NCI-H446 treated with DMSO at 0.1 percent for 48 hours (cell line): ENCODE results near the gene CRYZL1.
A peak's percentile ranks its signal among the peaks of the same experiment; 100 is the strongest.
"Not testable (repeated sequence)": the region's sequence is repeated elsewhere in the genome, so short reads cannot be mapped to it uniquely, and the experiment has no call there.

Experiments
- DNase-seq: peaks from one replicate; lab custom pipeline; 2025; lab: John Stamatoyannopoulos, UW

Gene CRYZL1

DNA sequence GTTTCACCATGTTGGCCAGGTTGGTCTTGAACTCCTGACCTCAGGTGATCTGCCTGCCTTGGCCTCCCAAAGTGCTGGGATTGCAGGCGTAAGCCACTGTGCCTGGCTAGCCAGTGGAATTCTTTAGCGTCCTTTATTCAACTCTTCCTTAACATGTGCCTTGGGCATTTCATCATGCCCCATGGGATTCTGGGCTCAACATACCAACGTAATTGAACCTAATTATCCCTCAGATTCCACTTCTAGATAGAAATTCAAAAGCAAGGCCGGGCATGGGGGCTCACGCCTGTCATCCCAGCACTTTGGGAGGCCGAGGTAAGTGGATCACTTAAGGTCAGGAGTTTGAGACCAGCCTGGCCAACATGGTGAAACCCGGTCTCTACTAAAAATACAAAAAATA is 15.4 kb downstream of the CRYZL1 start:
- DNase-seq, result not testable (repeated sequence)

DNA sequence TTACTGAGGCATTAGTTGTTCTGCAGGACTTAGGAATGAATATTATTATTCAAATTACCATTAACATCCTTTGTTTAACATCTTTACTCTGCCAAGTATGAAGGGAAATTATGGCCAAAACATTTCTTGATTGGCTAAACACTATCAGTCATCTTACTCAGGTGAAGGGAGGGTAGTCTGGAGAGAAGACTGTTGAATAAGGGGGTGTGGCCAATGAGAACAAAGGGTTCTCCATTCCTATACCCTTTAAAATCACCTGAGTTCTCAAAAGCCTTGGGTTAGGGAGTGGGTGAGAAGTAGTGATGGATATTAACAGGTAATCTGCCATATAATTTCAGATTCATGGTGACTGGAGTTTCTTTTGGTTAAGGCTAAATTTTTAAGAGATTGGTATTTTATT is 19.3 kb downstream of the CRYZL1 start:
- no peak for DNase-seq

DNA sequence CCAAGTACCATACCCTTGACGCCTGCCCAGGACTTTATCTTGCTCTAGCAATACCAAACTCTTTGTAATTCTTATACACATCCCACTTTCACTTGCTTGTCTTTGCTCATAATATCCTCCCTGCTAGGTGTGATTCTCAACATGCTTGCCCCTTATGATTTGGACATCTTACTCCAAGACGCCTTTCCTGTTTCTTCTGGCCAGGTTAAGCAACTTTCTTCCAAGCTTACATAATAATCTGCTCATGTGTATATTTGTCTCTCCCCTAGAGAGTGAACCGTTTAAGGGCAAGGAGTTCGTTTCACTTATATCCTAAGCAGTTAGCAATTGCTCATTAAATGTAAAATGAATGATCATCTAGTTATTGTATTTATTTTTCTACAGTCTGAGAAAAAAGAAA is 21.8 kb downstream of the CRYZL1 start:
- no peak for DNase-seq

DNA sequence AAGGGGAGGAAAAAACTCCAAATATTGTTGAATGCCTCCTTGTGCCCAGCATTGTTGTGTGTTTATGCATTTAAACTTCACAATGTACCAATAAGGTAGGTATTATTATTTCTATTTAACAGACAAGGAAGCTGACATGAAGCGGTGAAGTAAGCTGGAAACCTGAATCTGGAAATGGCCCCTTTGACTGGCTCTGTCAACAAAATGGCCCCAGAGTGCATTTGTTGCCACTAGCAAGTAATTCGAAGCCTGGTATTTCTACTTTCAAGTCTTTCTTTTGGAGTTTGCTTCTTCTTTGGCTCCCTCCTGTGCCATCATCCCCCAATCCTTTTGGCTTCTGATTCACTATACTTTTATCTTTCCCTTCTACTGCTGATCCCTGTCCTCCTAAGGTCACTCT is 23.1 kb downstream of the CRYZL1 start:
- DNase-seq, result no peak

DNA sequence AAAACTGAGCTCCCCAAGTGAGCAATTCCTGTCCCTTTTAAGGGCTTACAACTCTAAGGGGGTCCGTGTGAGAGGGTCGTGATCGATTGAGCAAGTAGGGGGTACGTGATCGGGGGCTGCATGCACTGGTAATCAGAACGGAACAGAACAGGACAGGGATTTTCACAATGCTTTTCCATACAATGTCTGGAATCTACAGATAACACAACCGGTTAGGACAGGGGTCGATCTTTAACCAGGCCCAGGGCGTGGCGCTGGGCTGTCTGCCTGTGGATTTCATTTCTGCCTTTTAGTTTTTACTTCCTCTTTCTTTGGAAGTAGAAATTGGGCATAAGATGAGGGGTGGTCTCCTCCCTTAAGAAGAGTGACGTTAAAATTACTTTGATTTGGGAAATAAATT is 24.0 kb downstream of the CRYZL1 start:
- DNase-seq, result not testable (repeated sequence)

DNA sequence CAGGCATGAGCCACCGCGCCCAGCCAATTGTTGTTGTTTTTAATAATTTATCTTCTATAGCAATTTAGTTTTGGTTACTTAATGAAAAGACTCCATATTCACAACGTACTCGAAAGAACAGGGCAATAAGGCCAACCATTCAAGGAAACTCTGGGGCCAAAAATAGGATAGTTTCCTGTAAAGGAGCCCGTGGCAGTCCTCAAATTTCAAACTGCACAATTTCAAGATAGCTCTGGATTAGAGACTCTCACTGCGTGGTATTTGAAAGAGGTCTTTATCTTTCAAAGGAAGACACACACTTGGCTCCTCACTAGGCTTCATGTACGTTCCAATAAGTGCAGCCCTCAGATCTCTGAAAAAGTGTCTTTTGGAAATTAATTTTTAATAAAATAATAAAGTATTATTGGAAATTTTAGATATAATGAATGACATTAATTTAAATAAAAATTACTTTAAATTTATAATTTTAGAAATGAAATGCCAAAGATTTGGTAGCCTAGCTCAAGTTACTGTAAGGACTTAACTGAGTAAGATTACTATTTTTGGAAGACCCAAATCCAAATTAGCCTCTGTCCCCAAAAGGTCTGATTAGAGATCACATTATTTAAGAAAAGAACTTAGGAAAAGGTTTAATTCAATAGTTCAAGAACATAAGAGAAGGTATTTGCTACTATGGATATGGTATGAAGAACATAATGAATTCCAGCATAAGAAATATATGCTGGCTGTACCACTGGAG is 30.4 kb downstream of the CRYZL1 start:
- no peak for DNase-seq

DNA sequence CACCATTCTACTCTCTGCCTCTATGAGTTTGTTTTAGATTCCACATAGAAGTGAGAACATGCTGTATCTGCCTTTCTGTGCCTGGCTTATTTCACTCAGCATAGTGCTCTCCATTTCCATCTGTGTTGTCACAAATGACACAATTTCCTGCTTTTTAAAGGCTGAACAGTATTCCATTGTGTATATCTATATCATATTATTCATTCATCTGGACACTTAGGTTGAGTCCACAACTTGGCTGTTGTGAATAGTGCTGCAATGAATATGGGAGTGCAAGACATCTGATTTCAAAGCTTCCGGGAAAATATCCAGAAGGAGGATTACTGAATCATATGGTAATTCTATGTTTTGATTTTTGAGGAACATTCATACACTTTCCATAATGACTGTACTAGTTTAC is 33.0 kb downstream of the CRYZL1 start:
- DNase-seq, result no peak

DNA sequence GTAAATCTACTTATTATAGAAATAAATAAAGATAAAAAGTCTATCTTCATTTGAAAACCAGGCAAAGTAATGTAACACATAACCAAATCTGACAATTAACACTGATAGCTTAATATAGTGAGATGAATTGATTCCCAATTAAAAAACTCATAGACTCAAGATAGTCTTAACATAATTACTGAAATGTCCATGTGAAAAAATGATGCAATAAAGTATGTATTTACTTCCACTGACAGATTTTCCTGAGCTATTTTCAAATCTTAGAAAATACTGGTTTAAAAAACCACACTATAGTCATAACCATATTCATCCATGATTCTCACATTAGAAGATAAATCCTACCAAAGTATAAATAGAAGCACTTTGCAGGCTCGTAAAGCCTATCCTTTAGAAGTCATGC is 43.5 kb downstream of the CRYZL1 start:
- DNase-seq, result no peak

DNA sequence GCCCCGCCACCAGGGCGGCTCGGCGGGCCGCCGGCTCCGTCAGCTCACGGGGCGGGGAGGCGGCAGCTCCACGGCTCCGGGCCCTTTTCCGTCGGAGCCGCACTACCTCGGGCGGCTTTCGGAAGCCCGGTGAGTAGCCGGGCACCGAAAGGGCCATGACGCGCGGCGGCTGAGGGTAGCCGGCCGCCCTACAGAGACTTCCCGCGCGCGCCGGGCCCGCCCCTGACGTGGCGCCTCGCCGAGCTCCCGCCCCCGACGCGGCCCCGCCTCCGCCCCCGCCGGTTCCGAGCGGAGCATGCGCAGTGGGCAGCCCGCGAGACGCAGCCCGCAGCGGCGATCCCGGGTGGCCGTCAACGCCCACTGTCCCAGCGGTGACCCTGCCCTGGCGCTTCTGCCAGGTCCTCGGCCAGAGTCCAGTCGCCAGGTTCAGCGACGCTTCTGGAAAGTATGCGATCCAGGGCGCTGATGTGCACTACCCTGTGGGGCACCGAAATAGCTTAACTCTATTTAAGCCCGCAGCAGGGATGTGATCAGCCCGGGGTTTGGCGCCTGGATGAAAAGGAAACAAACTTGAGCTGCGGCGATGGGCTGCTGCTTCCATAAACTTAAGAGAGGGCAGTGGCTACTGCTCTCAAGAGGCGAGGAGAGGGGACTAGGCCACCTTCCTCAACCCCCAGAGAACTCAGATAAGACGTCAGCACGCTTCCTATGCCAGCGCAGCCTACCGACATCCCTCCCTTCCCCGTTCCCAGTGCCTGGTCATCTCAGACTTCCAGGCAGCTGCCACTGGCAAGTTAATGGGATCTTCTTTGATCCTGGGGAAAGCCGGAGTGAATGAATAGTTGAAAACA is 52.8 kb downstream of the CRYZL1 start, which contains the start of gene DONSON:
DONSON (minus strand) TSS at position 200 of the 851 bp plus-strand sequence; CDS start at position 157, 43 bp downstream.
- DNase-seq, result peak; percentile 54

DNA sequence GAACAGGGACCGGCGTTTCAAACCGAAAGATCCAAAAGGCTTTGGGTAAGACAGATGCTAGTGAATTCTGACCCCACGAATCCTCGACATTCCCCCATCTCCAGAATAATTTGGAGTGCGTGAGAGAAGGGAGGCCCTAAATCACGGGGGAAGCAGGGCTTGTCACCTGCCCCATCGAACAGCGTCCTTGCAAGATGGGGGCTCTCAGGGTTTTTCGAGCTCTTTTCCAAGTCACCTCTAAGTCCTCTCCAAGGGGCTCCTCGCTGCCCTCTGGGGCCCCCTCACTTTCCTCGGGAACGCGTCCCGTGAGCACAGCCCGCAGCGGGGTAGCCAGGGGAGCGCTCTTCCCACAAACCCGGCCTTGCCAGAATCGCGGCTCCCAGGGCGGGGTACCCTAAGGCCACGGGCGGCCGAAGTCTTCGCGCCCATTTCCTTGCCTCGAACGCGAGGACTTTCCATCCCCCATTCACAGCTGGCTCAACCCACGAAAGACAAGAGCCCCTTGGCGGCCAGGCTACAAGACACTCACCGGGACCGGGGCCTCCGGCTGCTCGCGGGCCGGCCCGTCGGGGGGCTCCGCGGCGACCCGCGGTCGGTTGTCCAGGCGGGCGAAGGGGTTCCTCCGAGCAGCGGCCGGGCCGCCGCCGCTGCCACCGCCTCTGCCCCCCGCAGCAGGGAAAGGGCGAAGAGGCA is 53.6 kb downstream of the CRYZL1 start:
- DNase-seq, result no peak

DNA sequence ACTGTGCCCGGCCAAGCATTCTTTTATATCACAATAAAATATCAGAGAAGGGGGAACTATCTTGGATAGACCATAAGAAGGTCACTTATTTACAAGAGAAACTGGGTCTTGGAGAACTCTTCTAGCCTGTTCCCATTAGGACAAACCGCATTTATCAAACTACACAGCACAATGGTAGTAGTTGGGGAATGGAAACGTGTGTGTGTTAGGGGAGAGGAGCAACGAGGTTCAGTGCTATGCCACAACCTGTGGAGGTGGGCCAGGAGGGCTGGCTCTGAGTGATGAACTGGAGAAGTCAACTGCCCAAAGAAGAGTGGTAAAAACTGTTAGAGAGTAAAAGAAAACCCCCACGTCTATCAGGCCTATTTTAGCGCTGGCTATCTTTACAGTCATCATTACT is 54.6 kb downstream of the CRYZL1 start:
- no peak for DNase-seq

DNA sequence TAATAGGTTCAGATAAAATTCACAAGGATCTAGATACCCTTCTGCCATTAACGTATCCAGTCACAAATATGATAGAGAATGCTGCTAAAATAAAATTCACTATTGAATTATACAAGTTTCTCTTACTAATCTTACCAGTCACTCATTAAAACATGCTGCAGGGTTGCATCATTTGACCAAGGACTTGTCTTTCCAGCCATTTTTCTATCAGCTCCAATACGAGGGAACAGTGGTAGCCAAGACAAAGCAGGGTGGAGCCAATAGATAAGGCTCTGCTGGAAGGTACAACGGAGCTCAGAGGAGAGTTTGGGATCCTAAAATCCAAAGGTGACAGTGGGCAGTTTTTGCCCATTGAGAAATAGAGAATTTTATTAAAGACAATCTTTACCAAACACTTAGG is 57.1 kb downstream of the CRYZL1 start:
- no peak for DNase-seq

DNA sequence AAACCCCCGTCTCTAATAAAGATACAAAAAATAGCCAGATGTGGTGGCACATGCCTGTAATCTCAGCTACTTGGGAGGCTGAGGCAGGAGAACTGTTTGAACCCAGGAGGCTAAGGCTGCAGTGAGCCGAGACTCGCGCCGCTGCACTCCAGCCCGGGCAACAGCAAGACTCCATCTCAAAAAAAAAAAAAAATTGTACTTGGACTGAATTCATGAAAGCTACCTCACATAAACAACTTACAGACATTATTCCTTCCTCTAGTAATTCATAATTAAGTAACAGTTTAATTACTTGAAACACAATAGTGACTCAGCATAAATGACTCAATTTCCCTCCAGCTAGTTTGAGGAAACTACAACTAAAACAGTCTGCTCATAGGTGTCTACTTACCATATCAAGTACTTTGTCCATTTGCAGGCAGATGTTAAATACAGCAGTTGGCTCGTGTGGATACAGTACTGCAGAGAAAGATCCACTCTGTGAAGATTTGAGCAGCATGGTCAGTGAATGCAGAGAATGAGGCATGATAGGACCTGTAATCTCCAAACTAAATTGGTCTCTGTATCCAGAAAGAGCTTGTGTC is 62.5 kb downstream of the CRYZL1 start:
- DNase-seq, result no peak

DNA sequence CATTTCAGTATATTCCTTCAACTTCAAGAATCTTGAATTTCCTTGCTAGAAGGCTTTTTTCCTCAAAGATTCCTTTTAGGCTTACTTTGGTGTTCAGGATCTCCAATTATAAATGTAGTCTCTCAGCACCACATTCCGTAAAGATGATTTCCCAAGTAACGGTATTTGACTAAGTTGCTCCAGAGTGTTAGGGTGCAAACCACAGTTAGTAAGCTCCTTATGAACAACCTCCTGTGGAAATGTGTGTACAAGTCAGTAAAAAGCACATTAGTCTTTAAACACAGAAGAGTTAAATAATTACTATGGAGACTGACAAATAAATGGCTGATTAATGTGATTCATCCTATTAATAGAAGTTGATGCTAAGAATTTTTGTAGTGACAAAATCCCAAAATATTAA is 63.3 kb downstream of the CRYZL1 start:
- DNase-seq, result no peak

DNA sequence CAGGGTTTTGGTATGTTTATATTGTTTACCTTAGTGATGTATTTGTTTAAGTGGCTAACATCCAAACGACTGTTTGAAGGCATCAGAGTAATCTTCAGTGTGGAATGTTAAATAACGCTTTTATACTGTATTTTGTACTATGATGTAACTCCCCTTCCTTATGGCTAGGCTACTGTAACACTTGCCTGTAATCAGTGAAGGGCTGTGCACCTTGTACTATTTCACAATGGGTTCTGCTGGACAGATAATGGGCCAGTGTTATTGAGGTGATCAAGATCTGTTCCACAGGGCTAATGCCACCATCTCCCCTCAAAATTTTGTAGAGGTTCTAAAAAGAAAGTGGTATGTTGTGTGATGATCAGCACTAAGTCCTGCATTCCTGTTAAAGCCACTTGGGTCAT is 64.8 kb downstream of the CRYZL1 start:
- not testable (repeated sequence) for DNase-seq

DNA sequence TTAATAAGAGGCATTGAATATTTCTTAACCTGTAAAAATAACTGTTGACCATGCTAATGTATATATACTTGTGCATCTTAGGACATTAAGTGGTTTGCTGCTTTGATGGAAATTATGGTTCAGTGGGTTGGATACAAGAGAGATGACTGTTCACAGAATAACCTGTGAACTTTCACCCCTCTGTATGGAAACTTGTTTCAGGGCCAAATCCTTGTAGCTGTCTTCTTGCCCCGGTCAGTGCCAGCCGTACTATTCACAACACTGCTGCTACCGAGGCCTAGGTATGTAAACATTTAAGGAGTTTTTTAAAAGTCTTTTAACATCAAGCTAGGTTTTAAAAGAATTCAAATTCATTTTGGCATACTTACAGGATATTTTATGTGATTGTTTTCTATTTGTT is 69.2 kb downstream of the CRYZL1 start:
- DNase-seq, result no peak

DNA sequence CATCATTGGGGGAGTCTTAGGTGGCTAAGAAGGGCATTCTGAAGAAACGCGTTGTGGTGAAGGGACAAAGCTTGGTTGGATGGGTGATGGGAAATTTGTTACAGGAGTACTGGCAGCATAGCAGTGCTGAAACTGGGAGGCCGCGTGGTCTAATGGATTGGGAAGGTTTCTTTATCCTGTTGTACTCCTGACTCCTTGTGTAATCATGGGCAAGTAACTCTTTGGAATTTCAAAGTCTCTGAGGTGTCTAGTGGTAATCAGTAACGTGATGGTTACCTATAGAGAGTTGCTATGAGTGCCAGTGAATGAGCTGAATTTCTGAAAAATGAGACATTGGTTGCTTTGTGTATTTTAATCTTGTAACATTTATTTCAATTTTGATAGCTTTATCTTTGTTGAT is 71.5 kb downstream of the CRYZL1 start:
- DNase-seq, result no peak

DNA sequence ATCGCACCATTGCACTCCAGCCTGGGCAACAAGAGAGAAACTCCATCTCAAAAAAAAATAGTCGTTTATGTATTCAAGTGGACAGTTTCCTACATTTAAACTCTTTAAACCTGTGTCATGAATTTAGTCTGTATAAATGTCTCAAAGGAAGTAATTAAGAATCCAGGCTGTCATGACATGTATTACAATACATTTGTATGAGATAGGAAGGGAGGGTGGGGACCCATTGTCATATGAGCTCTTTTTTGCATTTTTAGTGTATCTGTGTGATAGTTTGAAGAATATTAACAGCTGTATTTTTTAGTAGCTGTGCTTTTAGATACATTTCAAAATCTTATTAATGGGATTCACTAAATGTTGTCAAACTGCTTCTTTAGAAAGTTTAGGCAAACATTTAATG is 73.1 kb downstream of the CRYZL1 start:
- no peak for DNase-seq

DNA sequence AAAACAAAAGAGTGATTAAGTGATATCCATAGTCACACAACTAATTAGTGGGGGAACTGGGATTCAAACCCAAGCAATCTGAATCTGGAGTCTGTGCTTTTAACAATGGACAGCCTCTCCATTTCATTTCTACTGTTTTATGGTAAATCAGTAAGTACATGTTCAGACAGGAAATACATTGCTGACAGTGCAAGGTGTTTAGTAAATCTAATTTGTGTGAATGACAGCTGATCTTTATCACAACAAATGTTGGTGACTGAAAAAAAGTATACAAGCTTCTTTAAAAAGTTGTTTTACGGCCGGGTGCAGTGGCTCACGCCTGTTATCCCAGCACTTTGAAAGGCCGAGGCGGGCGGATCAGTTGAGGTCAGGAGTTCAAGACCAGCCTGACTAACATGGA is 73.6 kb downstream of the CRYZL1 start:
- DNase-seq, result no peak

DNA sequence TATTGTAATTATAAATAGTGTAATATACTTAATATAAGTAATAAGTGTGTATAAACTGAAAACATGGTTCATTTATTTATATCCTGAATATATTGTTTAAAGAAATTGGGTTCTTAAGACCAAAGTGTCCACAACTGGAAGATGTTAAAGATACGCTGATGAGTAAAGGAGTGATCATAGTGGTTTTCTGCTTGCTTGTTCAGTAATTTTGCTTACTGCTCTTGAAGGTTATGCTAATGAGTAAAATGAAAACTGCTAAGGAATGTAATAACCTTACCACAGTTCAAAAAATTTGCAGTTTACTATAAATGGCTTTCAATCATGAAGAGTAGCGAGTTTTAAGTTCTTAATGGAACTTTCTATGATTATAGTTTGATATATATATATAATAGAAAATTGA is 75.0 kb downstream of the CRYZL1 start:
- no peak for DNase-seq

DNA sequence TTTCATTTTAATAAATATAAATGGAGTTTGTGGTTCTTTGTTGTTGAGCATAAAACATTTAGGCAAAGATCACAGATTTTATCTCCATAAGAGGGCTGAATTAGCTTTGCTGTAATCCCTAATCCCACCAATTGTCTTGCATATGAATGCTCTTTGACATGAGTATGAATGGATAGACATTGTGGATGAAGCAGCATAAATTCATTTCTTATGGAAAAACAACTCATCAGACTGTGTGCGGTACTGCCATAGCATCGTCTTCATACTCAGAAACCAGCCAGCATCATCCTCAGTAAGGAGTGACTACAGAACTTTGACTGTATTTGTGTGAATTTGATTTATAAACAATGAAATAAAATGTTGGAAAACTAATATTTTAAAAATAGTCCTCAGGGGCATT is 79.2 kb downstream of the CRYZL1 start:
- no peak for DNase-seq

DNA sequence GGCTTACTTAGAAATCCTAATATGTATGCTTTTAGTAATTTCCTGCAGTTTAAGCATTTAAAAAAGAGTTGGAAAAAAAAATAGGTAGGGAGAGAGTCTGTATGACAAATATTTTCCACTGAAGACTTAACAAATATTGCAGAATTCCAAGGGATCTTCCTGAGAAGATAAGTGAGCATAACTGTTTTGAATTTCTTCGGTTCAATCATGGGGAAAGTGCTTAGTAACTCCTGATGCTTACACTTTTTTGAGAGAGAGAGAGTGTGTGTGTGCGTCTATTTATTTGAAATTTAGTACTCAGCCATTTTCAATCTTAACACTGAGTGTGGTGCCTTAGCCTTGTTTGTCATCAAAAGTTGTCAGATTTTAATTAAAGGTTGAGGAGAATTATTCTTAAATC is 80.2 kb downstream of the CRYZL1 start:
- no peak for DNase-seq
